Parathyroid adenoma (tissue), 2 donors: ENCODE measurements around the gene SPECC1L.

Source experiments
- H2AFZ ChIP-seq: fragments of 300-600 bp; sonication (generic); one replicate; pipeline ENCODE4 v1.7.0; 2017; ENCODE audit warnings: antibody characterized with exemption, mild to moderate bottlenecking
- H3K27ac ChIP-seq: fragments of 300-600 bp; sonication (generic); one replicate; pipeline ENCODE4 v1.7.0; 2017
- H3K27me3 ChIP-seq: fragments of 300-600 bp; sonication (generic); one replicate; pipeline ENCODE4 v1.7.0; 2017; ENCODE audit warnings: low read length; ENCODE audit not compliant: control insufficient read depth, insufficient read depth
- H3K36me3 ChIP-seq: fragments of 300-600 bp; sonication (generic); one replicate; pipeline ENCODE4 v1.7.0; 2017; ENCODE audit warnings: low read length; ENCODE audit not compliant: control insufficient read depth, insufficient read depth
- H3K4me1 ChIP-seq: fragments of 300-600 bp; sonication (generic); one replicate; pipeline ENCODE4 v1.7.0; 2017; ENCODE audit warnings: control low read depth
- H3K4me2 ChIP-seq: fragments of 300-600 bp; sonication (generic); one replicate; pipeline ENCODE4 v1.7.0; 2017; ENCODE audit warnings: low read length
- H3K4me3 ChIP-seq: fragments of 300-600 bp; sonication (generic); one replicate; pipeline ENCODE4 v1.7.0; 2017; ENCODE audit warnings: low read depth, low read length
- H3K79me2 ChIP-seq: fragments of 300-600 bp; sonication (generic); one replicate; pipeline ENCODE4 v1.7.0; 2017; ENCODE audit warnings: control low read depth
- H3K9ac ChIP-seq: fragments of 300-600 bp; sonication (generic); one replicate; pipeline ENCODE4 v1.7.0; 2017; ENCODE audit warnings: mild to moderate bottlenecking
- H3K9me3 ChIP-seq: fragments of 300-600 bp; sonication (generic); one replicate; pipeline ENCODE4 v1.7.0; 2017; ENCODE audit warnings: low read length; ENCODE audit not compliant: control insufficient read depth
- TF ChIP-seq, protein P1 (sequence below): fragments of 300-600 bp; sonication (generic); IDR thresholded peaks from one replicate; pipeline ENCODE4 v1.7.0; 2017; ENCODE audit warnings: antibody characterized with exemption, mild to moderate bottlenecking
- donor health status: primary hyperparathyroidism.

The SPECC1L gene

DNA sequence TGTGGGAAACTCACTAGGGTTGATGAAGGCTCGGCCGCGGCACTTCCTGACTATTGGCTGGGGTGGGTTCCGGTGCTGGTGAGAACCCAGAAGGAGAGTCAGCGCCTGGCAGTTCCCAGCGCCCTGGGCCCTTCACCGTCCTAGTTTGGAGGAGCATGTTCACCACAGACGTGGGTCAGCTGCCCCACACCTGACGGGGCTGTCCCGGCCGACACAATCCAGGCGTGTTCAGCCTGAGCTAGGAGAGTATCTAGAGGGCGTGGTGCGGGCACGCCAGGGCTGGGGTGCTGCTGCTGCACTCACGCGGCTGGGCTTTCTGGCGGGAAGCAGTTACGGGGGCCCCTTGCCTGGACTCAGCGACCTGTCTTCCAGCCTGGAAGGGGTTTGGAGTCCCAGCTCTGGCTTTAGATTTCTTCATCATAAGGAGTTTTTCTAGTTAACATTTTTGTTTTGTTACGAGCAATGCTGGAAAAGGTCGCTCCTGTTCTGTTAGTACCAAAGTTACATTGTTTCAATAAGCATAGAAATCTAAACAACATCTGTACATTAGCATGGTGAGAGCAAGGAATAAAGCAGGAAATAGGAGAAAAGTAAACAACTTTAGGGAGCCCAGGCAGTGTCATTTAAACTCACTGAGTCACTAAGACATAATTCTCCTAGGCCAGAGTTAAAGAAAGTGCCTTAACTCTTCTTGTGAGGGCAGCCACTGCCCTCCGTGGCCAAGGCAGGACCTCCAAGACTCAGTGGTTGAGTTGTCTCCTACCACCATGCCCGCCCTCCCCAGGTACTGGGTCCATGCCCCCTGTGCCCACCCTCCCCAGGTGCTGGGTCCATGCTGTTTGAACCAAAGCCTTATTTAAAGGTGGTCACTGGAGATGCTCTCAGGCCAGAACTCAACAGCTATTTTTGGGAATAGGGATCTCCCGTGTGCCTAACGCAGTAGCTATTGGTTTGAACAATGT is 144.6 kb downstream of the SPECC1L start:
- H3K27ac ChIP-seq, result no peak overlapping the region
- H3K79me2 ChIP-seq, result no peaks in the 10 kb centered on the region
- no peaks in the 10 kb centered on the region for H3K36me3 ChIP-seq
- no peak overlapping the region for H2AFZ ChIP-seq
- no peak overlapping the region for H3K9ac ChIP-seq
- H3K27me3 ChIP-seq, result no peaks in the 10 kb centered on the region
- H3K4me1 ChIP-seq, result no peaks in the 10 kb centered on the region
- no peak overlapping the region for H3K4me2 ChIP-seq
- no peak overlapping the region for H3K4me3 ChIP-seq
- H3K9me3 ChIP-seq, result no peaks in the 10 kb centered on the region
- TF ChIP-seq, protein P1, sequence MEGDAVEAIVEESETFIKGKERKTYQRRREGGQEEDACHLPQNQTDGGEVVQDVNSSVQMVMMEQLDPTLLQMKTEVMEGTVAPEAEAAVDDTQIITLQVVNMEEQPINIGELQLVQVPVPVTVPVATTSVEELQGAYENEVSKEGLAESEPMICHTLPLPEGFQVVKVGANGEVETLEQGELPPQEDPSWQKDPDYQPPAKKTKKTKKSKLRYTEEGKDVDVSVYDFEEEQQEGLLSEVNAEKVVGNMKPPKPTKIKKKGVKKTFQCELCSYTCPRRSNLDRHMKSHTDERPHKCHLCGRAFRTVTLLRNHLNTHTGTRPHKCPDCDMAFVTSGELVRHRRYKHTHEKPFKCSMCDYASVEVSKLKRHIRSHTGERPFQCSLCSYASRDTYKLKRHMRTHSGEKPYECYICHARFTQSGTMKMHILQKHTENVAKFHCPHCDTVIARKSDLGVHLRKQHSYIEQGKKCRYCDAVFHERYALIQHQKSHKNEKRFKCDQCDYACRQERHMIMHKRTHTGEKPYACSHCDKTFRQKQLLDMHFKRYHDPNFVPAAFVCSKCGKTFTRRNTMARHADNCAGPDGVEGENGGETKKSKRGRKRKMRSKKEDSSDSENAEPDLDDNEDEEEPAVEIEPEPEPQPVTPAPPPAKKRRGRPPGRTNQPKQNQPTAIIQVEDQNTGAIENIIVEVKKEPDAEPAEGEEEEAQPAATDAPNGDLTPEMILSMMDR, result no peak

DNA sequence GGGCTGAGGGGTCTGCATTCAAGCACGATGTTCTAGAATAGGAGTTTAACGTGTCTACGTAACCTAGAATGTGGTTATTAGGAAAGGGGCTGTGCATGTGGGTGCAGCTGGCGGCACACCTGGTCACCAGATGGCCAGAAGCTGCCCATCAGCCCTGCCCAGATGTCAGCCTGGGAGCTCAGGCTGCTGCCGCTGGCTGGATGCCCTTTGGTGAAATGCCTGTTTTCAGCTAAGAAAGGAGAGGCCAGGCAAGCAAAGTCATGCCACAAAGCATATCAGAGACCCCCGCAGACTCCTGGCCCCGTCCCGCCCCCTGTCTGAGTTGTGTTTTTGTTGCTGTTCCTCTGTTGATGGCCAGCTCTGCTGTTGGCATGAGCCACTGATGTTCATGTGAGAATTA is 145.5 kb downstream of the SPECC1L start:
- Histone ChIP-seq H3K36me3 (no peaks in the 10 kb centered on the region), H3K4me3 (no peak overlapping the region), H3K4me2 (no peak overlapping the region), H3K79me2 (no peaks in the 10 kb centered on the region), H3K4me1 (no peaks in the 10 kb centered on the region), H3K9me3 (no peaks in the 10 kb centered on the region), H3K9ac (no peak overlapping the region), H3K27ac (no peak overlapping the region), H2AFZ (no peak overlapping the region), H3K27me3 (no peaks in the 10 kb centered on the region)
- TF ChIP-seq, protein P1, result no peak

DNA sequence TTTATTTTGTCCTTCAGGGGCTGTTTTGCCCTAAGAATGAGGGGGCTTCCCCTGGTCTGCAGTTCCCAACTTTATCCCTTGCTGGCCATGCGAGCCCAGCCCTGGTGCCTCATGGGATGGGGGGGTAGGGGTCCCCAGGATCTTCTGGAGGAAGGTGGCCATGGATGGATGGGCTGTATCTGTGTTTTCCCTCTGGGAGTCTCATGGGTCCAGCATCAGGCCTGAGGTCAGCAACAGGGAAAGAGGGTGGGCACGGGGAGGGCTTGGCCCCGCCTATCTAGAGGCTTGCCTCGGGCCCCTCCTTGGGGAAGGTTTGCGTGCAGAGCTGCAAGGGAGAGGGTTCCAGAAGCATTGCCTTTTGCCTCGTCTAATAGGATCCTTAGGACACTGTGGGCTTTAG is 146.0 kb downstream of the SPECC1L start:
- Histone ChIP-seq H3K27me3 (no peaks in the 10 kb centered on the region), H3K9ac (no peak overlapping the region), H2AFZ (no peak overlapping the region), H3K27ac (no peak overlapping the region), H3K79me2 (no peaks in the 10 kb centered on the region), H3K9me3 (no peaks in the 10 kb centered on the region), H3K4me3 (no peak overlapping the region), H3K36me3 (no peaks in the 10 kb centered on the region), H3K4me1 (no peaks in the 10 kb centered on the region), H3K4me2 (no peak overlapping the region)
- TF ChIP-seq, protein P1, result no peak

DNA sequence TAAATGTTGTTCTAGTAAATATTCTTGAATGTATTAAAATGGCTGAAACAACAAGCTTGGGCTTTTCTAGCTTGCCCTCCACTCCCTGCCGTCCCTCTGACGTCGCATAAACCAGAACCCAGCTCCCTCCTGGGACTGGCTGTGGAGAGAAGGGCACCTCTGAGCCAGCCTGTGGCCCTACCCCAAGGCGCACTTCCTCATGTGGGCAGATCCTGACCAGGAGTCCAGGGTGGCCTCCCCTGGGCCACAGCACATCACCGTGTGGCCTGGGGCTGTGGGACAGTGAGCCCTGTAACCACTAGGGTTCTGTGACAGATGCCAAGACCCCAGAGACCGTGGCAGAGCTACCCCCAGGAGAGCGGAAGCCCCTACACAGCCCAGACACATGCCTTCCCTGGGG is 146.6 kb downstream of the SPECC1L start:
- H3K36me3 ChIP-seq, result no peaks in the 10 kb centered on the region
- no peaks in the 10 kb centered on the region for H3K4me1 ChIP-seq
- no peak overlapping the region for H3K9ac ChIP-seq

More for the DNA sequence above, 146.6 kb downstream of the SPECC1L start:
- H3K27ac ChIP-seq, result no peak overlapping the region
- no peaks in the 10 kb centered on the region for H3K9me3 ChIP-seq
- TF ChIP-seq, protein P1, result no peak
- H3K79me2 ChIP-seq, result no peaks in the 10 kb centered on the region
- no peaks in the 10 kb centered on the region for H3K27me3 ChIP-seq
- H3K4me3 ChIP-seq, result no peak overlapping the region
- no peak overlapping the region for H3K4me2 ChIP-seq
- H2AFZ ChIP-seq, result no peak overlapping the region
